ENCODE results near the gene CYP4V2. TPM values are rescaled to one million over a fixed set of nuclear protein-coding genes. Genes with fewer than 3 reads are reported as not detected.

CYP4V2 gene
- polyA plus RNA-seq, 1 of the 3 experiments (the other 2 are of a cell fraction) = 7.8 TPM

GRCh38 chr4:186168750-186169149, 22.6 kb upstream of the CYP4V2 start (continued):
- no peak for TF ChIP-seq REST (IDR thresholded peaks at IDR 0.05; ENCODE audit: low read depth, low read length)
- no peak for TF ChIP-seq SMC3 (IDR thresholded peaks at IDR 0.05; ENCODE audit: low read depth, low read length)
- no peak for TF ChIP-seq RCOR1 (IDR thresholded peaks at IDR 0.05; ENCODE audit: low read length)

GRCh38 chr4:186169333-186169944, 21.9 kb upstream of the CYP4V2 start:
- Histone ChIP-seq H3K9me3 (no peaks in the 10 kb centered on the region), H4K20me1 (ENCODE audit: insufficient read depth) (no peaks in the 10 kb centered on the region), H3K4me1 (ENCODE audit: control insufficient read depth in 1 of 2, insufficient read depth in 2 of 2, low read depth in 1 of 2, low read length in 1 of 2) (no peaks in the 10 kb centered on the region), H3F3A (replicated peaks; ENCODE audit: insufficient read depth) (no peaks in the 10 kb centered on the region), H3K27me3 (ENCODE audit: insufficient read depth) (no peaks in the 10 kb centered on the region), H2AFZ (ENCODE audit: low read depth) (no peak overlapping the region), H3K9ac (no peak overlapping the region), H3K4me3 (ENCODE audit: low read depth in 2 of 2, low read length in 1 of 2) (no peak overlapping the region), H3K4me2 (no peak overlapping the region), H3K9me2 (no peaks in the 10 kb centered on the region), H3K79me2 (ENCODE audit: insufficient read depth) (no peaks in the 10 kb centered on the region), H3K36me3 (replicated peaks in 1 of 2; ENCODE audit: control insufficient read depth in 1 of 2, insufficient read depth in 2 of 2, low read length in 1 of 2) (no peaks in the 10 kb centered on the region), H3K27ac (ENCODE audit: low read depth in 2 of 2, low read length in 1 of 2) (no peak overlapping the region)
- POLR2A ChIA-PET = no interaction called here
- no peak for TF ChIP-seq NFIC (IDR thresholded peaks at IDR 0.05; ENCODE audit: borderline replicate concordance)
- TF ChIP-seq FOXM1 (IDR thresholded peaks at IDR 0.05; ENCODE audit: low read depth) = no peak
- TF ChIP-seq USF1 (IDR thresholded peaks at IDR 0.05; ENCODE audit: borderline replicate concordance, low read depth) = no peak
- no peak for TF ChIP-seq GABPA (IDR thresholded peaks at IDR 0.05; ENCODE audit: low read depth)
- TF ChIP-seq ELF1 (IDR thresholded peaks at IDR 0.05) = no peak
- TF ChIP-seq JUND (IDR thresholded peaks at IDR 0.05) = no peak
- no peak for TF ChIP-seq SIN3A (IDR thresholded peaks at IDR 0.05; ENCODE audit: borderline replicate concordance, low read depth, low read length)
- no peak for TF ChIP-seq ZBTB33 (IDR thresholded peaks at IDR 0.05; ENCODE audit: borderline replicate concordance, low read depth)
- TF ChIP-seq USF2 (IDR thresholded peaks at IDR 0.05; ENCODE audit: borderline replicate concordance, low read depth, low read length) = no peak
- no peak for TF ChIP-seq RCOR1 (IDR thresholded peaks at IDR 0.05; ENCODE audit: low read length)
- CTCF ChIA-PET = interaction anchor here (1.0 to 1.4 kb wide), 2 partner anchors 14 to 20 kb away, joined by 4 to 5 read pairs; no protein-coding TSS in a partner anchor
- WGBS (ENCODE audit: low lambda C conversion rate) = 71% methylated on average over 17 of the region's 18 CpGs
- DNase-seq = no peak

Measured in SK-N-SH (cell line).